Measurements from ENCODE around the gene C10orf67. TPM values are rescaled to one million over a fixed set of nuclear protein-coding genes. Genes with fewer than 3 reads are reported as not detected.

Gene C10orf67
- total and polyA plus RNA-seq, 2 donors (not counting 1 experiment from before 2014, with no cell fraction given), result not detected

- H3K4me1 ChIP-seq (ENCODE audit: control insufficient read depth in 2 of 2, insufficient read depth in 2 of 2, low read length in 2 of 2), result peaks cover 0 to 4% of the 10 kb centered on the region in 2 donors
- DNase-seq, result no peak
- H3K4me2 ChIP-seq (replicated peaks; ENCODE audit: low read depth, low read length, poor library complexity, severe bottlenecking), result no peak overlapping the region
- no peak for TF ChIP-seq CTCF (IDR thresholded peaks at IDR 0.05)
- Mint-ChIP-seq H3K27me3 (no peaks in the 10 kb centered on the region), H3K27ac (no peak overlapping the region), H3K9me3 (ENCODE audit: insufficient read depth) (no peaks in the 10 kb centered on the region), H3K4me1 (peaks cover 7% of the 10 kb centered on the region), H3K4me3 (no peak overlapping the region)
- H3K9ac ChIP-seq (ENCODE audit: low read length), result no peak overlapping the region
- POLR2A ChIA-PET, result no interaction called here
- H3K4me3 ChIP-seq (ENCODE audit: control extremely low read depth in 1 of 5, extremely low read depth in 1 of 5, insufficient read depth in 1 of 5, low read depth in 2 of 5, low read length in 4 of 5), result no peak overlapping the region
- no peak for ATAC-seq (ENCODE audit: low read depth)
- intact Hi-C loops (cut with micrococcal nuclease), result no loop called here
- H2AFZ ChIP-seq (ENCODE audit: insufficient read depth, low read depth, low read length, poor library complexity, severe bottlenecking), result no peak overlapping the region
- H3K27me3 ChIP-seq (replicated peaks in 1 of 4; ENCODE audit: control extremely low read depth in 1 of 4, control insufficient read depth in 3 of 4, insufficient read depth in 4 of 4, low read length in 3 of 4), result peaks cover 0 to 2% (median 1%) of the 10 kb centered on the region in 4 experiments
- 75% methylated on average over 1 of the region's 1 CpG for WGBS (ENCODE audit: insufficient coverage)
- H3K36me3 ChIP-seq (replicated peaks in 1 of 2; ENCODE audit: control extremely low read depth in 1 of 2, control insufficient read depth in 1 of 2, extremely low read depth in 1 of 2, insufficient read depth in 2 of 2, low read length in 1 of 2), result no peaks in the 10 kb centered on the region
- no peaks in the 10 kb centered on the region for H4K20me1 ChIP-seq (ENCODE audit: control insufficient read depth, insufficient read depth, low read length, poor library complexity, severe bottlenecking)
- peaks cover 0 to 4% (median 0%) of the 10 kb centered on the region in 3 donors for H3K9me3 ChIP-seq (ENCODE audit: control extremely low read depth in 1 of 3, control insufficient read depth in 2 of 3, insufficient read depth in 1 of 3, low read length in 2 of 3)
- no peak overlapping the region for H3K27ac ChIP-seq (ENCODE audit: low read length in 2 of 2)
- CTCF ChIA-PET, result interaction anchor here (1.1 to 1.2 kb wide), 2 partner anchors 23 to 189 kb away, joined by 3 to 4 read pairs; no protein-coding TSS in a partner anchor
- no peaks in the 10 kb centered on the region for H3K79me2 ChIP-seq (ENCODE audit: control insufficient read depth, insufficient read depth, low read length)
Measured at GRCh38 chr10:23337616-23338015, 7.0 kb downstream of the C10orf67 start.

- Histone ChIP-seq H3K36me3 (replicated peaks in 1 of 2; ENCODE audit: control extremely low read depth in 1 of 2, control insufficient read depth in 1 of 2, extremely low read depth in 1 of 2, insufficient read depth in 2 of 2, low read length in 1 of 2) (no peaks in the 10 kb centered on the region), H3K4me1 (ENCODE audit: control insufficient read depth in 2 of 2, insufficient read depth in 2 of 2, low read length in 2 of 2) (no peaks in the 10 kb centered on the region), H4K20me1 (ENCODE audit: control insufficient read depth, insufficient read depth, low read length, poor library complexity, severe bottlenecking) (no peaks in the 10 kb centered on the region), H3K4me2 (replicated peaks; ENCODE audit: low read depth, low read length, poor library complexity, severe bottlenecking) (no peak overlapping the region), H3K9me3 (ENCODE audit: control extremely low read depth in 1 of 3, control insufficient read depth in 2 of 3, insufficient read depth in 1 of 3, low read length in 2 of 3) (no peaks in the 10 kb centered on the region), H3K4me3 (ENCODE audit: control extremely low read depth in 1 of 5, extremely low read depth in 1 of 5, insufficient read depth in 1 of 5, low read depth in 2 of 5, low read length in 4 of 5) (no peak overlapping the region), H3K79me2 (ENCODE audit: control insufficient read depth, insufficient read depth, low read length) (no peaks in the 10 kb centered on the region), H3K27ac (ENCODE audit: low read length in 2 of 2) (no peak overlapping the region), H3K9ac (ENCODE audit: low read length) (no peak overlapping the region), H3K27me3 (replicated peaks in 1 of 4; ENCODE audit: control extremely low read depth in 1 of 4, control insufficient read depth in 3 of 4, insufficient read depth in 4 of 4, low read length in 3 of 4) (peaks cover 0 to under 1% (median 0%) of the 10 kb centered on the region in 4 experiments), H2AFZ (ENCODE audit: insufficient read depth, low read depth, low read length, poor library complexity, severe bottlenecking) (no peak overlapping the region)
- ChIA-PET CTCF (interaction anchor here (0.9 to 1.7 kb wide), 4 partner anchors 17 to 193 kb away, joined by 3 to 5 read pairs (median 4); no protein-coding TSS in a partner anchor), POLR2A (interaction anchor here (0.6 kb wide), 1 partner anchor 704 kb away, joined by 12 read pairs; no protein-coding TSS in a partner anchor)
- Mint-ChIP-seq H3K4me3 (no peak overlapping the region), H3K27me3 (peaks cover 3% of the 10 kb centered on the region), H3K9me3 (ENCODE audit: insufficient read depth) (no peaks in the 10 kb centered on the region), H3K4me1 (no peaks in the 10 kb centered on the region), H3K27ac (no peak overlapping the region)
- no peak for DNase-seq
- ATAC-seq (ENCODE audit: low read depth), result no peak
- intact Hi-C loops (cut with micrococcal nuclease), result no loop called here
- WGBS (ENCODE audit: insufficient coverage), result 100% methylated on average over 2 of the region's 8 CpGs
- TF ChIP-seq EZH2 (IDR thresholded peaks at IDR 0.05; ENCODE audit: borderline replicate concordance, insufficient read depth, low read depth, low read length, poor library complexity, severe bottlenecking) (no peak), CTCF (IDR thresholded peaks at IDR 0.05) (no peak)
Measured at GRCh38 chr10:23331567-23332301, 12.9 kb downstream of the C10orf67 start.
